ENCODE data around the gene FOXP4. TPM values are rescaled to one million over a fixed set of nuclear protein-coding genes. Genes with fewer than 3 reads are reported as not detected.

The FOXP4 gene
- total and polyA plus RNA-seq, 9 donors = 2.3 to 37.4 (median 15.5) TPM

DNA sequence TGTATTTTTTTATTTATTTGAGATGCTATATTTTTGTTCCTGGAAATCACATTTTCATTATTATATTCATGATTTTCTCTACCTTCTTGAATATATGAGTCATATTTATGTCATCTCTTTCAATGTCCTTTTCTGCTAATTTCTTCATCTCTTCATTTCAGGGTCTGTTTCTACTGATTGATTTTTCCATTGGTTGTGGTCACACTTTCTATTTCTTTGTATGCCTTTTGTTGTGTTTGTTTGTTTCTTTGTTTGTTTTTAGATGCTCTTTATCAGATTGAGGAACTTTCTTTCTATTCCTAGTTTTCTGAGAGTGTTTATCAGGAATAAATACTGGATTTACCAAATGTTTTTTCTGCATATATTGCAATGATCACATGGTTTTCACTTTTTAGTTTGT, 75.2 kb downstream of the FOXP4 start:
- no peak for DNase-seq
- H3K9me3 ChIP-seq = peaks cover 0 to 5% of the 10 kb centered on the region in 2 donors
- no peaks in the 10 kb centered on the region for H3K27me3 ChIP-seq
- intact Hi-C loops (cut with DNase I) = no loop called here
- no peak overlapping the region for H3K27ac ChIP-seq
- no peaks in the 10 kb centered on the region for H3K4me1 ChIP-seq (ENCODE audit: insufficient read depth)
- TF ChIP-seq EP300 (IDR thresholded peaks at IDR 0.05) = no peak
- TF ChIP-seq POLR2A (IDR thresholded peaks at IDR 0.05) = no peak
- TF ChIP-seq, protein P1, sequence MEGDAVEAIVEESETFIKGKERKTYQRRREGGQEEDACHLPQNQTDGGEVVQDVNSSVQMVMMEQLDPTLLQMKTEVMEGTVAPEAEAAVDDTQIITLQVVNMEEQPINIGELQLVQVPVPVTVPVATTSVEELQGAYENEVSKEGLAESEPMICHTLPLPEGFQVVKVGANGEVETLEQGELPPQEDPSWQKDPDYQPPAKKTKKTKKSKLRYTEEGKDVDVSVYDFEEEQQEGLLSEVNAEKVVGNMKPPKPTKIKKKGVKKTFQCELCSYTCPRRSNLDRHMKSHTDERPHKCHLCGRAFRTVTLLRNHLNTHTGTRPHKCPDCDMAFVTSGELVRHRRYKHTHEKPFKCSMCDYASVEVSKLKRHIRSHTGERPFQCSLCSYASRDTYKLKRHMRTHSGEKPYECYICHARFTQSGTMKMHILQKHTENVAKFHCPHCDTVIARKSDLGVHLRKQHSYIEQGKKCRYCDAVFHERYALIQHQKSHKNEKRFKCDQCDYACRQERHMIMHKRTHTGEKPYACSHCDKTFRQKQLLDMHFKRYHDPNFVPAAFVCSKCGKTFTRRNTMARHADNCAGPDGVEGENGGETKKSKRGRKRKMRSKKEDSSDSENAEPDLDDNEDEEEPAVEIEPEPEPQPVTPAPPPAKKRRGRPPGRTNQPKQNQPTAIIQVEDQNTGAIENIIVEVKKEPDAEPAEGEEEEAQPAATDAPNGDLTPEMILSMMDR (IDR thresholded peaks at IDR 0.05) = no peak
- H3K36me3 ChIP-seq = no peaks in the 10 kb centered on the region
- no peak overlapping the region for H3K4me3 ChIP-seq

DNA sequence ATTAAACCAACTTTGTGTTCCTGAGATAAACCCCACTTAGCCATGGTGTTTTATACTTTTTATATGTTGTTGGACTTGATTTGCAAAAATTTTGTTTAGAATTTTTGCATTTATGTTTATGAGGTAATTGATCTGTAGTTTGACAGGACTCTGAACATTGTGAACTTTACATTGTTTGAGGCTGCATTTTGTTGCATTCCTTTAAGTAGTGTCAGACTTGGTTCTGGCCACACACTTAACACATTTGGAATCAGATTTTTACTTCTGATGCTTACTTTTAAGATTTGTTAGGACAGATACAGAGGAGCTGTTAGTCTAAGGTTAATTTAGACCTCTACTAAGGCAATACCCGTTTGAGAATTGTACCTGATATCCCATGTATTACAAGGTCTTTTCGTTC, 75.6 kb downstream of the FOXP4 start:
- H3K4me1 ChIP-seq (ENCODE audit: insufficient read depth) = no peaks in the 10 kb centered on the region
- no peaks in the 10 kb centered on the region for H3K36me3 ChIP-seq
- H3K4me3 ChIP-seq = no peak overlapping the region
- WGBS, 3 donors = 30 to 59% (median 53%) methylated on average over 2 of the region's 2 CpGs
- H3K27me3 ChIP-seq = no peaks in the 10 kb centered on the region
- H3K27ac ChIP-seq = no peak overlapping the region
- intact Hi-C loops (cut with DNase I) = no loop called here
- no peak for DNase-seq
- TF ChIP-seq, protein P1 (IDR thresholded peaks at IDR 0.05) = no peak
- no peak for TF ChIP-seq POLR2A (IDR thresholded peaks at IDR 0.05)
- TF ChIP-seq EP300 (IDR thresholded peaks at IDR 0.05) = no peak
- peaks cover 0 to 5% of the 10 kb centered on the region in 2 donors for H3K9me3 ChIP-seq

DNA sequence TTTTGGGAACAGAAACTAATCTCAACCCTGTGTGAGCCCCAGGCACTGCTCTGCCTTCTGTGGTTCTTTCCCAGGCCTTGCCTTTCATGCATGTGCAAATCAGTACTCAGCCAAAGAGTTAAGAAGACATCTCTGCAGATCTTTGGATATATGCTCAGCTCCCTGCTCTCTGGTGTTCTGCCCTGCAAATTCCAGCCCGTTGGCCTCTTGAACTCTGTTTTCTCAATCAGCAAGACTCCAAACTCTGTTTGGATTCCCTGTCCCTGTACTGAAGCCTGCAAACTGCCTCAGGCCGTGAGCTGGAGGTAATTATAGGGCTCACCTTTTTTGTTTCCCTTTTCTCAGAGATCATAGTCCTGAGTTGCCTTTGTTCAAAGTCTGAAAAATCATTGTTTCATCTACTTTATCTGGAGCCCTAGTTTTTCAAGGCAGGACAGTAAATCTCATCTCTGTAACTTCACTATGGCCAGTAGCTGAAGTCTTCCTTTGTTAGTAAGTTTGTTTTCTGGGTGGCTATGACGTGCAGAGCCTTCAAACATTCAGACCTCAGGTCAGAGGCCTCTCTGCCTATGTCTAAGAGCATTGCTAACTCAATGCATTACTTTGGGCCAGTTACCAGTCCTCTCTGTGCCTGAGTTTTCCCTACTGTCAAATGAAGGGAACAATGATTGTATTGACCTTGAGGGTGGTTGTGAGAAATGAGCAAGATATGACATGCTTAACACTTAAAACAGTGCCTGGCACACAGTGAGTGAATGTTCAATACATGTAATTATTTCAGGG, 76.2 kb downstream of the FOXP4 start:
- Histone ChIP-seq H3K36me3 (no peaks in the 10 kb centered on the region), H3K9me3 (peaks cover 0 to 5% of the 10 kb centered on the region in 2 donors), H3K27ac (no peak overlapping the region), H3K4me1 (ENCODE audit: insufficient read depth) (no peaks in the 10 kb centered on the region), H3K27me3 (no peaks in the 10 kb centered on the region), H3K4me3 (no peak overlapping the region)
- TF ChIP-seq EP300 (IDR thresholded peaks at IDR 0.05) = no peak
- TF ChIP-seq POLR2A (IDR thresholded peaks at IDR 0.05) = no peak
- TF ChIP-seq, protein P1 (IDR thresholded peaks at IDR 0.05) = no peak
- intact Hi-C loops (cut with DNase I) = no loop called here
- WGBS, 3 donors = 44 to 55% (median 48%) methylated on average over 3 of the region's 3 CpGs
- DNase-seq = no peak

DNA sequence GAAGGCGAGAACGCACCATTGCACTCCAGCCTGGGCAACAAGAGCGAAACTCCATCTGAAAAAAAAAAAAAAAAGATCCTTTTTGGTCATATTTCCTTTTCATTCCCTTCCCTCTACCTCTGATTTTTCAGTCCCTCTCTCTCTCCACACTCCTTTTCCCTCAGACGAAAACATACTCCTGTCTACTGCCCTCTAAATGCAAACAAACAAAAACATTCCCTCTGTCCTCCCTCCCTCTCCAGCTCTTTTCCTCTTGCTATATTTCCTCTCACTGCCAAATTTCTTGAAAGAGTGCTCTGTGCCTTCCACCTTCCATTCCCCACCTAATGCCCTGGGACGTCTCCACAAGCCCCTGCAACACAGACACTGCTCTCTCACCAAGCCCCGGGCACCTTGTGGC, 77.1 kb downstream of the FOXP4 start:
- Histone ChIP-seq H3K9me3 (peaks cover 0 to 5% of the 10 kb centered on the region in 2 donors), H3K27ac (no peak overlapping the region), H3K4me3 (no peak overlapping the region), H3K36me3 (no peaks in the 10 kb centered on the region), H3K27me3 (no peaks in the 10 kb centered on the region), H3K4me1 (ENCODE audit: insufficient read depth) (no peaks in the 10 kb centered on the region)
- TF ChIP-seq POLR2A (IDR thresholded peaks at IDR 0.05) = no peak
- 63 to 77% (median 63%) methylated on average over 6 of the region's 6 CpGs for WGBS, 3 donors
- no peak for DNase-seq
- intact Hi-C loops (cut with DNase I) = no loop called here

DNA sequence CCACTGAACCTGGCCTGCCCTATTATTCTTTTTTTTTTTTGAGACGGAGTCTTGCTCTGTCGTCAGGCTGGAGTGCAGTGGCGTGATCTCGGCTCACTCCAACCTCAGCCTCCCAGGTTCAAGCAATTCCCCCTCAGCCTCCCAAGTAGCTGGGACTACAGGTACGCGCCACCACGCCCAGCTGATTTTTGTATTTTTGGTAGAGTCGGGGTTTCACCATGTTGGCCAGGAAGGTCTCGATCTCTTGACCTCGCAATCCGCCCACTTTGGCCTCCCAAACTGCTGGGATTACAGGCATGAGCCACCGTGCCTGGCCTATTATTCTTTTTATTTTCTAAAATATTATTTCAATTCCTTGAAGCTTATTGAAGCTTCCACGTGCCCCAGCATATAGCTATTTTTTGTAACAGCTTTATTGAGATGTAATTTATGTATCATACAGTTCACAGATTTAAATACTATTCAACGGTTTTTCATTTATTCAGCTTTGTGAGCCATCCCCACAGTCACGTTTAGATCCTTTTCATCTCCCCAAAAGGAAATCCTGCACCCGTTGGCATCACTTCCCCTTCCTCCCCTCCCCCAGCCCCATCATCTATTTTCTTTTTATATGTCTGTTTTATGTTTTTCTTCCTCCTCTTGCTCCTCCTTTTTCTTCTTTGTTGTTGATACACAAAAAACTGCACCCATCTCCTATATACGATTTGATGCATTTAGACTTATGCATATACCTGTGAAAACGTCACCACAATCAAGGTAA, 78.6 kb downstream of the FOXP4 start:
- H3K36me3 ChIP-seq = no peaks in the 10 kb centered on the region
- no peaks in the 10 kb centered on the region for H3K27me3 ChIP-seq
- no peak overlapping the region for H3K27ac ChIP-seq
- H3K9me3 ChIP-seq = peaks cover 0 to 5% of the 10 kb centered on the region in 2 donors
- intact Hi-C loops (cut with DNase I) = no loop called here
- no peak overlapping the region for H3K4me3 ChIP-seq
- no peak for TF ChIP-seq POLR2A (IDR thresholded peaks at IDR 0.05)
- no peak for TF ChIP-seq EP300 (IDR thresholded peaks at IDR 0.05)
- TF ChIP-seq, protein P1 (IDR thresholded peaks at IDR 0.05) = no peak
- no peak for DNase-seq
- WGBS, 3 donors = 85 to 89% (median 86%) methylated on average over 18 of the region's 18 CpGs
- H3K4me1 ChIP-seq (ENCODE audit: insufficient read depth) = no peaks in the 10 kb centered on the region
